Hematopoietic multipotent progenitor cell treated with erythropoietin and hydrocortisone succinate and interleukin-3 and kit ligand, for 4 days (in vitro differentiated cells): Measurements from ENCODE around the gene KMT2E.
A peak's percentile ranks its signal among the peaks of the same experiment; 100 is the strongest.

Experiments
- DNase-seq: peaks from one replicate; pipeline ENCODE4 v3.0.0-alpha.2; 2015

The KMT2E gene

DNA sequence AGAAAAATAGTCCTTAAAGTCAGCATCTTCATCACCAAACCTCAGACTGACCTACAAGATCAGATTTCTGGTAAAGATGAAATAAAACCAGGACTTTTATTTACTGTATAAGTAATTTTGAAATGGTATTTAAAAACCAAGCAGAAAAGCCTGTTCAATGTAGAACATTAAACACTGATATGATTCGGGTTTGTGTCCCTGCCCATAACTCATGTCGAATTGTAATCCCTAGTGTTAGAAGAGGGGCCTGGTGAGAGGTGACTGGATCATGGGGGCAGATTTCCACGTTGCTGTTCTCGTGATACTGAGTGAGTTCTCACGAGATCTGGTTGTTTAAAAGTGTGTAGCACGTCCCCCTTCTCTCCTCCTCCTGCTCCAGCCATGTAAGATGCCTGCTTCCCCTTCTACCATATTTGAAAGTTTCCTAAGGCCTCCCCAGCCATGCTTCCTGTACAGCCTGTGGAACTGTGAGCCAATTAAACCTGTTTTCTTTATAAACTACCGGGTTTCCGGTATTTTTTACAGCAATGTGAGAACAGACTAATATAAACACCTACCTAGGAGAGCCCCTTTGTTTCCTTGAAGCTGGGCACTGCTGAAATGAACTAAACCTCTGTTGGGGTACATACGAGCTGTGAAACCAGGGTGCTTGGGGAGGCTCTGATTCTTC is 120.1 kb downstream of the KMT2E start:
- no peak for DNase-seq

DNA sequence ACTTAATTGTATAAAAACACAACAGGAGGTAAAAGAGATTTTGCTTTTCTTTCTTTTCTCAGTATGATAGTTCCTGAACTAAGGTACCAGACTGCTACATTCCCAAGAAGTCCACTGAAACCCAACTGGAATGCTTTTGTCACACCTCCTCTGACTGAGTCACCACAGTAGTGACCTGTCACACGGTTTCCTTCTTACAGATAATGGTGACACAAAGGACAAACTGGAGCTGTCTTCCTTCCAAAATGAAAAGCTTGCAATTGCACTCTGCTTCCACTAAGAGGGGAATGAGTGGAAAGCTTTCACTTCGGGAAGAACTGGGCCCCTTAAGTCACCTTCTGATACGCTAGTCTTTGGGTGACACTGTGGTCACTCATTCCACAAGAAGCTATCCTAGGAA is 122.2 kb downstream of the KMT2E start:
- no peak for DNase-seq

DNA sequence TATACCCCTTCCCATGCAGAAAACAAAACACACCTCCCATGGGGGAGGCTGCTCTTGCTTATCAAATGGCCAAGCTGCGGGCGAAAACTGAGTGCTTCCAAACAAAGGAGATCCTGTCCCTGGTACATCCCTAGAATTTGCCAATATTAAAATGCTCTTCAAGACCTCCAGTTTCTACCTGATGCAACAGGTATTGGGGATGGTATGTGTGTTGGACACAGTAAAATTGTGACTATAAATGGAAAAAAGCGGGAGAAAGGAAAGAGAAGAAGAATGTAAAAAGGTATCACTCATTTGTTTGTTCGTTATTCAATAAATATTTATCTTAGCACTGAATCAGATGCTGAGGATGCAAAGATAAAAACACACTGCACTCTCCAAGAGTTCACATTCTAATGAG is 123.9 kb downstream of the KMT2E start:
- no peak for DNase-seq

DNA sequence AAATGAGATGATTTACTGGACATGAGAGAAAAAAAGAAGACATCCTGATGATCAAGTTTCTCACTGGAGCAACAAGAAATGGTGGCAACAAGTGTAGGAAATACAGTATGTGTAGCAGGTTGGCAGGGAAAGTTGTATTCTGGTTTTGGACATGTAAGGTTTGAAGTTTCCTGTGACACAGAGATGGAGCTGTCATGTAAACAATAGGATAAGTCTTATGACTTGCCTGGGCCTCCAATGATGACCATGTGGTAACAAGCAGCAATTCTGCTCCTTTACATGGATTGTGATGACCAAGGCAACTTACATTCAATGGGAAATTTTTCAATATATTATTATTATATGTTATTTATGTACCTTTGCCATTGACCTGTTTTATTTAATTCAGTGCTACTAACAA is 125.4 kb downstream of the KMT2E start:
- DNase-seq = no peak

DNA sequence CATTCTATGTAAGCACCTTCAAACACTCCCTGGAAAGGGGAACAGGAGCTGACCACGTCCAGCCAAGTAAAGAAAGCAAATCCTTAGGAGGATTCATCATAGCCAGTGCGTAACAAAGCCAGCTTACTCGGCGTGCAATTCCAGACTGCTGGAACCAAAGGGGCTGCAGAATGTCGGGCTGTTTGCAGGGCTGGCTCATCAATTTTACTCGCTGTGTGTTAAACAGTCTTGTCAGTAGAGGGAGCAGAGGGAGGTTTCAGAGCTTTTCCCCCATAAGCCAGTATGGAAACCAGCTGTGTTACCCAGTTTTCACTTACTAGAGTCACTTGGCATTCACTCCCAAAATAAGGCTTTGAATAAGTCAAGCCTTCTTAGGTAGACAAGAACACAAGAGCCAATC is 127.1 kb downstream of the KMT2E start:
- peak; percentile 55 for DNase-seq

DNA sequence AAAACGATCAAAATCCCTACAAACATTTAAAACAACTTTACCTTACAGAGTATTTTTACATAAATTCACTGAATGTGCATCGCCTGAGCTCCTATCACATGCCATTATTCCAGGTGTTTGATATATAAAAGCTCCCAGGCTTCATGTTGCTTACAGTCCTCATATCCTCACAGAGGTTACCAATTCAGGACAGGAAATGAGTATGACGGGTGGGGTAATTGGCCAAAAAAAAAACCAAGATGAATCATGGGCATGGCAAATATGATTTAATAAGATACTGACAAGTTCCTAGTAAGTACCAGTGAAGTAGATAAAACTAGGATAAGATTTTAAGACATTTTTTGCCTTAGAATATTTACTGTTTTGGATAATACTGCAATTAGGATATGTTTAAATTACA is 135.8 kb downstream of the KMT2E start:
- DNase-seq = peak; percentile 19

DNA sequence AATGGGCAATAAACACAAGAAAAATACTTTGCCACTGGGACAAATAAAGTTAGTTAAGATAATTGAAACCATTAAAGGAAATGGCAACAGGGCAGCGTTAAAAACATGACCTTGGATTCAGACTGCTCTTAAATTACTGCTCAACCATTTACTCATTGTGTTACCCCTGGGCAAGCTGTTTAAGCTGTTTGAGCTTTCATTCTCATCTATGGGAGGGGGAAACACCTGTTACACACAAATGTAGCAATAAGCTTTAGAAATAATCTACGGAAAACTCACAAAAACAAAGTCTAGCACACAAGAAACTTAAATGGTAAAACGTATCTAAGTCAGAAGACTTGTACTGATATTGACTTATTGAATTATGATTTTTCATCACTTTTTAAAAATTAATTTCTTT is 137.1 kb downstream of the KMT2E start:
- DNase-seq = no peak

DNA sequence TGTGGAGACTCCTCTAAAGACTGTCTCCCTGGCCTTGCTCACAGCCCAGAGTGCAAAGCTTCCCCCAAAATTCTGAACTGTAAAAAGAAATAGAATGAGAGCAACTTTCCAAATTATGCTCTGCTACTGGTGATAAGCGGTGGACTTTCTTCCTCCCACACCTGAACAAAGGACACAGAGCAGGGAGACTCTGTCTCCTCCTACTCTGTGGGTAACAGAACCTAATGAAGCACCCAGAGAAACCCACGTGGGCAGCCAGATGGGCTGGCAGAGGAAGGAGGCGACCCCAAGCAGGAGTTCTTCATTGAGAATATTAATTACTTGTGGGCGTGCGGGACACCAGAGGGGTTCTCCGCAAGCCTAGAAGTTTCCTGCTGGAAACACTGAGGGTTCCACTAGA is 139.5 kb downstream of the KMT2E start:
- no peak for DNase-seq

DNA sequence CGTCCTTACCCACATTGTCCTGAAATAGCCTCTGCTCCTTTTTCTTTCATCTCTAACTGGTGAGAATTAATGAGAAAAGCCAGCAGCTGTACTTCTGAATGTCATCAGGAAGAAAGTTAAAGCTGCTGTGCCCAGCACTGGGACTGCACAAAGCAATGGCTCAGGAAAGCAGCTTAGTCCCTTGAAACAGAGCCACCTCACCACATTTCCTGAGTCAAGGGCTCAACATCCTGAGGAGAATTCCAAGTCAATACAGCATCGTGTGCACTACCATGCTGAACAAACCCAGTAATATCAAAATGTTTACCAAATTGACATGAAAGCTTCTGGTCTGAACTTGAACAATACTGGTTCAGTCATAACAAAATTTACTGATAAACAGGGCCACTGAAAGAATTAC is 140.1 kb downstream of the KMT2E start:
- no peak for DNase-seq

DNA sequence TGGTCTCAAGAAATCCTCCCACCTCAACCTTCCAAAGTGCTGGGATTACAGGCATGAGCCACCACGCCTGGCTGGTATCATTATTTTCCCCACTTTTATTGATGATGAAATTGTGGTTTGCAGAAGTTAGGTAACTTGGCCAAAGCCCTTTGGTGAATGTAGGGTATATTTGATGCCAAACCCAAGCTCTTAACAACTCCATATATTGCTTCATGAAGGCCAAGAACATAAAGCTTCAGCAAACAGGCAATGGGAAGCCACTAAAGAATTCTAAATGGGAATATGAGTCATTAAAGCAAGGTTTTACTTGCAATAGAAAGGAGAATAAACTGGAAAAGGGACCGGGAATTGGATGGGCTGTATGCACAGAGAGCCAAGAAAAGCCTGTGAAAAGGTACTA is 142.7 kb downstream of the KMT2E start:
- DNase-seq = no peak

DNA sequence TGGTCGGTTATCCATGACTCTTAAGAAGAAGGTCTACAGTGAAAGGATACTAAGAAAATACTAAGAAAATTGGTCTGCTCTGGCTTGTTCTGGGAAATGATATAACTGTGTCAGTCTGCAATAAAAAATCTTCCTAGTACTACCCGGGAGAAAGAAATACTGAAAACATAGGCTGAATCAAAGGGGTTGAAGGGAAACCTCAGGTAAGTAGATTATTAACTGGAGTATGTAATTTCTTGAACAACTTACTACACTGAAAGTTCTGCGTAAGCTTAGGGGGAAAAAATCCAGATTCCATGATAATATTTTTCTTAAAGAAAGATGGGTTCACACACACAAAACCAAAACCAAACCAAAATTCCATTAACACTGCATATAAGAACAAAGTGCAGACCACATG is 143.3 kb downstream of the KMT2E start:
- DNase-seq = no peak

DNA sequence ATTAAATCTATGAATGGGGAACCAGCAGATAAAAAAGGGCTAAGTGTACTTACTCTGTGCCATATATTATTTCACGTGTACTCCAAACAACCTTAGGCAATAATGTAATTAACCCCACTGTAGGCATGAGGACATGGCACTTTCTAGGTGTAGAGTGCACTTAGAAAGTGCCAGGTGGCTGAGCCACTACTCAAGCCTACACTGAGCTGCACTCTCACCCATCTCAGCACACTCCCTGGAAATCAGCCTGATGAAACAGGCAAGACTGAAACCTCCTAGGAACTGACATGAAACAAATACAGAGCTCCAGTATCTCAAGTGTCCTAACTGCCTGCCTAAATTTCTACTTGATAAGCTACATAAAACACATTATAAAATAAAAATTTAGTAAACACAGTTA is 147.4 kb downstream of the KMT2E start:
- DNase-seq = no peak
